NCI-H1105 (cell line): ENCODE results near the gene SMYD3.

ENCODE experiments used
- DNase-seq: peaks from one replicate; lab custom pipeline; 2025; lab: John Stamatoyannopoulos, UW

The SMYD3 gene

DNA sequence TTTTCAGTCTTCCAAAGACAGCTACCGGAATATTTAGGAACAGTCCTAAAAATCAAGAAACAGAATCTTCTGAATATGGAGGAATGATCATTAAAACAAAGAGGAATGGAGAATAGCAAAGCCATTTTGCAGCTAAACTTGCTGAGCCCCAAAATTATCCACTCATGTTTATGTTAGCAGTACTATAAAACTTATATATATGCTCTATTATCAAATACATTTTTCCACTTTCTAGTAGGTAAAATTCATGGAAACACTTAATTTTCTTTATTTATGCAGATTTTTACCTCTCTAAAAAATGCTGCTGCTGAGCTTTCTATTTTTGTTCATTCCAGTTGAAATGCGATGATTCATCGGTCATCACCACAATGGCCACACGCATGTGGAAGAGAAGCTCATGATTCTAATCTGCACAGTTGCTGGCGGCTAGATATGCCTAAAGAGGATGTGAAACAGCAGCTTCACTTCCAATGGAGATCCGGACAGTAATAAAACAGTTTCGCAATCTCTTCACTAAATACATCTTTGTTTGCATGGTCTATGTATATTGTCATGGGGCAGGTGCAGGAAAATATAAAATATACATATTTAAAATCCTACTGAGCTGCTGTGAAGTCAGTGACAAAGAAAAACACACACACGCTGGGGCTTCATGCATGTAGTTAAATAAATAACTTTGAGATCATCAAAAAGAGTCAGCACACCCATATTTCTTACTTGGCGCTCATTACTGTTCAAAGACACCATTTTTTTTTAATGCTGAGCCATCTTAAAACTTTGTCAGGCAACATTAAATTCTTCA lies 292.2 kb downstream of the SMYD3 start:
- no peak for DNase-seq

DNA sequence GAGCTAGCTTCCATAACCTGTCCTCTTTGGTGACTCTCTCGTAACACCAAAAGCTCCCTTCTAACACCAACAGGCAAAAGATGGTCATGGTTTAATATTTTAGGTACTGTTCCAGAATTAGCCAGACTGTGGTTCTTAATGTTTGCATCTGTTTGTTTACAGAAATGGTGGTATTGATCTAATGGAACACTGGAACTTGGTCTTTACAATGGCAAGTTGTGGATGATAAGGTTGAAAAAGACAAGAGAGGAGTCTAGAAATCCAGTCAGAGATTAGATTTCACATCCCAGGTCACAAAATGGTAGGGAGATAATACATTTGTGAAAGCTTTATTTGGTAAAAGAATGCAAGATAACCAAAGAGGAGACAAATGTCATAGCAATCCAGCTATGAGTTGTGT lies 293.1 kb downstream of the SMYD3 start:
- DNase-seq: no peak

DNA sequence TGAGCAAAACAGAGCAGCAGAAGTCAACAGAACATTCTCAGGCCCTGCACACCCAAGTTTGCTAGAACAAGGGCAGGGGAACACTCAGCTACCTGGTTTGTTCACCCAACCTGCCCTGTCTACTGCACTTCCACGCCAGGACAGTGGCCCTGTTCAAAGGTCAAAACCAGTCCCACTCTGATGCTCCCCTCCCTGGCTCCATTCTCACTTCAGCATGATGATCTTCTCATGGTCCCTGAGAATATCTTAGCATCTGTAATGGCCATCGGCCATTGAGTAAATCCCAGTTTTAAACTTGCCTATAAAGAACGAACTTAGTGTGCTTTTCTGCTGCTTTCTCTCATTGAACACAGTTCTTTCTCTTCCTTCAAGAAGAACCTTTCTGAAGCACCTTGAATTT lies 293.6 kb downstream of the SMYD3 start:
- DNase-seq: no peak

DNA sequence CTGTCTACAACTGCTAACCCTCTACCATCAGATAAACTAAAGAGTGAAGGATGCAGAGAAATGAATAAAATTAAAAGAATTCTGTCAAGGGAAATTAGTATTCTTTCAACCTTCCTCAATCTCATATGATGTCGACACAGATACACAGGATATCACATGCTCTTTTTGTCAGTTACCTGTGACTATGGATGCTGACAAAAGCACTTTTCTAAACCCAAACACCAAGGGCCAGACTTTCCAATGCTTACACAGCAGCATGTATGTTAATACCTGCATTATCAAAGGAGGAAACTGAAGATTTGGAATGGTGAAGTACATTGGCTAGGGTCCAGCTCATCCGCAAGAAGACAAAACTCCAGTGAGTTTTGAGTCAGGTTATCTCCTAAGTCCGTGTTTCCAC lies 294.0 kb downstream of the SMYD3 start:
- no peak for DNase-seq

DNA sequence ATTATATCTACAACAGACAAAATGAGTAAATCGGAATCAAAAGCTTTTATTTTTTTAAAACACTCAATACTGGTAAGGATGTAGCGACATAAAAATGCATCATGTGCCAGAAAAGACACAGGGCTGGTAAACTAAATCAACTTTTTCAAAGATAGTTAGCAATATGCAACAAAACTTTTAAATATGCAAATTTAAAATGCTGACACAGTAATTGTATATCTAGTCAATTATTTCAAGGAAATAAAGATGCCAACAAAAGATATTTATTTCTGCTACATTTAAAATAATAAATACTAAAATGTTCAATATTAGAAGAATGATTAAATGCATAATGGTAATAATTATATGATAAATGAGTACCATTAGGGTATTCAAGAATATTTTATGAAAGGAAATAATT lies 295.1 kb downstream of the SMYD3 start:
- no peak for DNase-seq

DNA sequence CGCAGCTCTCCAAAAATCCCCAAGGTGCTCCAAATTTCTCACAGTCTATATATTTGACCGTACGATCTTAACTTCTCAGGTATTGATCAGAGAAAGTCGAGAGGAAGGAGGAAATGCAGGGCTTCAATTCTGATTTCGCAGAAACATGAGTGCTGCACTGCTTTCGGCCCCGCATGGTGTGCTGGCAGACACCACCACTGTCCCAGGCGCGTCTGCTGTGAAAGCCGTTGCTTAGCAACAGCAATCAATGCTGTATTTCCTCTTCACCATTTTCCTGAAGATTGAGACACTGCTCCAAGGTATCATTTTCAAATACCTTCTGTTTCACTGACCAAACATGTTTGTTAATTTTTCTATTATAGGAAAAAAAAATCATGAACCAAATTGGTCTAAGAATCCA lies 296.3 kb downstream of the SMYD3 start:
- DNase-seq: peak; percentile 15

DNA sequence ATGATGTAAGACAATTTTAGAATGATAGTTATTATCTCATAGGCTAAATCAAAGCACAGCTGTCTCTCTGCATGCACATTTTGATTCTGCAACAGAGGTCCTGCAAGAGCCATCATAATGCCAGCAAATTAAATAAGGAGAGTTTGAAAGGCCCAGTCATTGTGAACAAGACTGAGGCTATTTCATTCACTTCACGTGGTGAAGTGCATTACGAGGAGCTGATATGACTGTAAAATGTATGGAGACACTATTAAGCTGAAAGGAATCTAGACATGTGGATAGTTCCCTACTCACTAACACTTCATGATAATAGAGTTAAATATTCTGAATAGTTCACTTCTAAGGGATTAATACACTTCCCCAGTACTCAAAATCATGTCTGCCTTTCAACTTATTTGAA lies 299.0 kb downstream of the SMYD3 start:
- no peak for DNase-seq

DNA sequence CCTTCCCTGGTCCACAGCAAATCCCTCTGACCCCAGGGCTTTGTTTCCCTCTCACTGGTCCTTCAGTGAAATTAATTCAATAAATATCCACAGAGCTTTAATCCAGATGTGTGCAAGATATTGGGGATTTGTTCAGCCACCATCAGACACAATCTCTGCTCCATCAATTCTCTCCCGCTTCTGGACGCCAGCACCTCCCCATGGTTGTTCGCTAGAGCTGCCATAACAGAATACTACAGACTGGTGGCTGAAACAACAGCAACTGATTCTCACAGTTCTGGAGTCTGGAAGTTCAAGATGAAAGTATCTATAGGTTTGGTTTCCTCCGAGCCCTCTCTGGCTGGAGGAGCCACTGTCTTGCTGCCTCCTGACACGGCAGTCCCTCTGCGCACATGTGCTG lies 303.9 kb downstream of the SMYD3 start:
- DNase-seq: no peak

DNA sequence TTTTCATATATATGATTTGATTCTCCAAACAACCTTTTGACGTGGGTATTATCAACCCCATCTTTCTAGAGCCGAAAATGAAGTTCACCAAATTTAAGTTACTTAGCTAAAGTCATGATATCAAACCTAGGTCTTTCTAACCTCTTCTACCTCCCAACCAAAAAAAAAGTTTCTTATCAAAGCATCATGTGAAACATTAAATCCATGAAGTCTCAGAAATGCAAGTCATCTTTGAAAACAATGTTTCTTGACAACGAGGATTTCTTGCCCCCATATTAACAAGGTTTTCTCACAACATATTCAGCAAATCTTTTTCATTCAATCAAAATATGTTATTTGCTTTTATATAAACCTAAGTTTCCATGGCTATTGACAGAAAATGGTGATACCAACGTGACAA lies 306.3 kb downstream of the SMYD3 start:
- DNase-seq: no peak

DNA sequence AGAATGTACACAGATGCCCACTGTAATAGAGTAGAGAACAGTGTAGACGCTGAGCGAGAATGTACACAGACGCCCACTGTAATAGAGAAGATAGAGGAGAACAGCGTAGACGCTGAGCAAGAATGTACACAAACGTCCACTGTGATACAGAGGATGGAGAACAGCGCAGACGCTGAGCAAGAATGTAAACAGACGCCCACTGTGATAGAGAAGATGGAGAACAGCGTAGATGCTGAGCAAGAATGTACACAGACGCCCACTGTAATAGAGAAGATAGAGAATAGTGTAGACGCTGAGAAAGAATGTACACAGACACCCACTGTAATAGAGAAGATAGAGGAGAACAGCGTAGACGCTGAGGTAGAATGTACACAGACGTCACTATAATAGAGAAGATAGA lies 306.9 kb downstream of the SMYD3 start:
- DNase-seq: no peak

DNA sequence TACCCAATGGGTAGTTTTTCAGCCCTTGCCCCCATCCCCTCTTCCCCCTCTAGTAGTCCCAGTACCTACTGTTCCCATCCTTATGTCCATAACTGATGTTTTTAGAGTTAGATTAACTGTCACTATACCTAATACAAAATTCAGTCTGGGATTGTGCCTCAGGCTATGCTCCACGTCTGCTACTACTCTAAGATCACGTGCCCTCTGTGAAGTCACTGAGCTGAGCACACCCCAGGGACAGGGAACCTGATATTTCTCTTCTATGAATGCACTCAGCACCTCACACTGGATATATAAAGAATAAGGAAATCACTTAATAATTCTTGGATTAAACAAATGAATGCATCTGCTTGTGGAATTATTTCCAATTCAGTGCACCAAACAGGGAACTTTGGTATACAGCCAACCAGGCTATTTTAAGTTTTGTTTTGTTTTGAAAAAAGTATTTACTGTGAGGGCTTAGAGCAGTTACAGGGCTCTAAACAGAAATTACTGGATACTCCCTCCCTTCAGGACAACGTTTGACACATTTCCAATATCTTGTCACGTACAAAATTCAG lies 307.9 kb downstream of the SMYD3 start:
- DNase-seq: no peak

DNA sequence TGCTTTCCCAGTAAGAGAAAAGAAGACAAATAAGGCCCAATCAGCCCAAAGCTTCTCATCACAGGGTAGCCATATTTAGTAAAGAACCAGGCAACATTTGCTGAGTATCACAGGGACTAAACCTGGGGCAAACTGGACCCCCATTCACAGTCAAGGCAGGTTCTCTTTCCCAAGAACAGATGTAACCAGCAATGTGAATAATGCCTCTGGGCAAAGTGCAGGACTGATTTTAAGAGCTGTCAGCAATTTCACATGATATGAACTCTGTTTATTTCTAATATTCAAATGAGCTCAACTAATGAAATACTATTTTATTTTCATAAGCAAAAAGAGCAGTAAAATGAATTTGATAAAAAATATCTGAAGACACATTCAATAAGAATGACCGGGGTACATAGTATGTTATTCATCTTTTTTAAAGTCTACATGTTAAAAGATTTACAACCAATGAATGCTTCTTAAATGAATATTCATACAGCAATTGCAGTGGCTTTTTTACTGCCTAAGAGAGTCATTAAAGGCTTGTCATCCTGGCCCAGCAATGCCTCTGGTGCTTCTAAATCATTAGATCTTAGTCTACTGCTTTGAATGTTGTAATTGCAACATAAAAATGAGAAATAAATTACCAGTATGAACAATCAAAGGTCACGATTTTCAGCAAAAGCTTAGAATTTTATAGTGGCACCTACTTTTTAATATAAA lies 308.8 kb downstream of the SMYD3 start:
- no peak for DNase-seq

DNA sequence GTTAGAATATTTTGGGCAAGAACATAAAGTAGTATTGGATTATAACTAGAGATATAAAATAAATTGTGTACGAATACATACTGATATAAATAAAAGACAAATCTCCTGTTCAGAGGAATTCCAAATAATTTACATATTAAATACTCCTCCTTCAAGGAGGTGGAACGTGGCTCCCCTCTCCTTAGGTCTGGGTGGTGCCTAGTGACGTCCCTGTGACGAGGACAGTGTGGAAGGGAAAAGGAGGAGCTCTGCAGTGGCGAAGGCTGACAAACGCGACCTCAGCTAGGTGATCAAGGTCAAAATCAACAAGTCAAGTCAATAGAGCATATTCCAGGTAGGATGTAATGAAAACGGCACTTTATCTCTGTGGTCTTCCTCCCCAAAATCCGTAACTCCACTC lies 310.0 kb downstream of the SMYD3 start:
- no peak for DNase-seq

DNA sequence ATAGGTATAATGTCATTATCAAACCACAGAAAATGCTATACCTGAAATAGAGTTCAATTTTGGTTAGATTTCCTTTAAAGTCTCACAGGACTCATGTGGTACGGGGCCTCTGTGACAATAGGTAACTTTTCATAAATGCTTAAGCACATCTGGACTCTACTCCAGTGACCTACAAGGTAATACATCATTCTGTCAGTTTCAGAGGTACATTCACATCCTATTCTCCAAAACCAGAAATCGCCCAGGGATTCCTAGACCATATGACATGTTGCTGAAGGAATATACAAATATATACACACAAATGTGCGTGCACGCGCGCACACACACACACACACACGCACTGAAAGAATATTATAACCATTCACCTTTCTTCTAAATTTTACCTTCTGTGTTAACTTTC lies 311.8 kb downstream of the SMYD3 start:
- DNase-seq: no peak

DNA sequence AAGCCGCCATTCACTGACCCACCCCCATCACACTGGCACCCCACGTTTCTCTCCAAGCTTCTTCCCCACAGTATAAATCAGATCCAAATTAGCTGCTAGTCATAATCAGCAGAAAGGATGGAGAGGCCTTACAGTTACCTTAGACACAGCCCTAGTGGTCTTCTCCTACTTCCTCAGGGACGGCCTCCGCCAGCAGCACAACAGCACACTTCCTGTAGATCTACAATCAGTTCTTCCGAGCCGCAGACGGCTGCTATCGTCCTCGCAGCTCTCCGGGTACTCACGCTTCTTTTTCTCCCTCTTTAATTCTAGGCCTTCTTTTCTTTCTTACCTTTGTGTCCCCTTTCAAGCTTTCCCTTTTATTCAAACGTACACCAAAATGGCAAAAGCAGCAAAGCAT lies 313.5 kb downstream of the SMYD3 start:
- no peak for DNase-seq

DNA sequence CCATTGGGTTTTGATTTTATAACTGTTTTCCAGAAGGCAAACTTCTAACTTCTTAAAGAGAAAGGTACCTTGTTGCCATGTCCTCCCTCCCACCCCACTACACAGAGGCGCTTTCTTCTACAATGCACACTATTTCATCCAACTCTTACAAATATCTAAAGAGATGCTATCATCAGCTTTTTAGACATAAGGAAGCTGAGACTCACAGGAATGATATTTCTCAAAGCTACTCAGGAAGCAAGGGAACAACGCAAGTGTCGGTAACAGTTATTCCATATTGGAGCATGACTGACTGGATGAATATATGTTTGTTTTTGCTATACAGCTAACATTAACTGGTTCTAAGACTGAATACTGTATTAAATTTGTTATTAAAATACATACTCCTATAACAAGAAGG lies 318.0 kb downstream of the SMYD3 start:
- DNase-seq: no peak

DNA sequence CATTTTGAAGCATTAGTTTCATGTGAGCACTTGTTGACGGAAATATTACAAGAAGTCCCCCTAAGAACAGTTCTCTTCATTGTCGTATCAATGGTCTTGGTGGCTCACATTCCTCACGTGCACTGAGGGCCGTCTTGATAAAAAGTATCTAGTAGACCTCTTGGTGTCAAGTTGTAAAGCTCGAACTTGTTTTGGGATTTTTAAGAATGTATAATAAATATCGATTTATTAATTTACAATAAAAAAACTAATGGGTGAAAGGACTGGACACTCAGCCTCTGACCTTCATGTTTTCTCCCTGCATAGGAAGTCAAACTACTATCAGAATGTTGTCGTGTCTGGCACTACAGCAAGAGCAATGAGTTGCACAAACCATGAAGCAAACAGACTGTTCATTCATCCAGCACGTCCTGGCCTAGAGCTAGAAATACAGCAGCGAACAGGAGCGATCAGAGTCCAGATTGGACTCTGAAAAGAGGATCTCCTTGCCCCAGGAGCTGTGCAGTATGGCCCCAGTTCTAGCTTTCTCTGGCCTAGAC lies 319.2 kb downstream of the SMYD3 start:
- DNase-seq: no peak

DNA sequence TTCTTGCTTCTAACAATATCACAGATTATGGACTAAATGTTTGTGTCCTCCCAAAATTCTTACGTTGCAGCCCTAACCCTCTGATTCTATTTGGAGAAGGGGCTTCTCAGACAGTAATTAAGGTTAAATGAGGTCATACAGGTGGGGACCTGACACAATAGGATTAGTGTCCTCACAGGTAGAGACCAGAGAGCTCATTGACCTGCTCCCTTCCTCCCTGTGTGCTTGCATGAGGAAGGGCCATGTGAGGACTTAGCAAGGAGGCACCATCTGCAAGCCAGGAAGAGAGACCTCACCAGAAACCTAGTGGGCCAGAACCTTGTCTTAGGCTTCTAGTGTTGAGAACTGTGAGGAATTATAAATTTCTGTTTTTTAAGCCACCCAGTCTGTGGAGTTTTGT lies 322.6 kb downstream of the SMYD3 start:
- DNase-seq: no peak

DNA sequence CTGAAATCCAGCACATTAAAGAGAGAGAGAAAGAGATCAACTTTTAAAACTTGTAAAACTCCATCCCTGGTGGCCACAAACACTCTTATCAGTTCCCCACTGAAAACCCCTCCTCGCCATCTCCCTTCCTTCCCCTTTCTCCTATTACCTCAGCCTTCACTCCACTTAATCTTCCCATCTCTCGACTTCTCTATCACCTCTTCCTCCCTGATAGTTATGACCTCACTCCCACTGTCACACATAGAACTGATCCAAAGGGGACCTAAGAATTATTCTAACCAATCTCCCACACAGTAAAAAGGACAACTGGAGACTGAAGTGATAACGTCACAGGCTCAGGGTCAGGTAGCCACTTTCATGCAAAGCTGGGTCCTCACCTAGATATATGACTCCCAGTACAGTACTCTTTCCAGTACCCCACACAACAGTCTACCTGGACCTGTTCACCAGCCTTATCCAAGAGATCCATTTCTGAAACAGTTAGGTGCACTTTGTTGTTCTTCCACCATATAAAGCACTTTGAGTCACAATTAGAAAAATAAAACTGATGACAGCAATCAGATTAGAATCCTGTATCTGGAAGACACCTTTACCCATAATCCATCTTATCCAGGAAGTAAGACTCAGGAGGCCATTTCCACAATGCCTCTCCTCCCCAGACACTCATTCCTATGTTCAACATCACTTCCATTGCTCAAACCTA lies 324.8 kb downstream of the SMYD3 start:
- no peak for DNase-seq

DNA sequence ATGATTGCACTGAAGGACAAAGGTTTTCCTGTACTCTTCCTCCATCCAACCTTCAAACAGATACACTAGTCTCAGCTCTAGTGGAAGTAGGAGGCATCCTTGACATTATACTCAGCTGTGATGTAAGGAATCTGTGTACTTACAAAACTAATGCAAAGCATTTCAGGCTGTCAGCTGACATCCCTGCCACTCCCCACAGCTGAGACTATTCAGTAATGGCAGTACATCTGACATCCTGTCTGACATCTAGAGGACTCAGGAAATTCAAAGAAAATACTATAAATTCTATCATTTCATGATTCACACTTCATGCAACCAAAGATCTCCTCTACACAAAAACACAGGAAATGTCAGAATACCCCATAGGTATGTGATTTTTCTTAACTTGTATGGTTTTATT lies 325.8 kb downstream of the SMYD3 start:
- DNase-seq: no peak

DNA sequence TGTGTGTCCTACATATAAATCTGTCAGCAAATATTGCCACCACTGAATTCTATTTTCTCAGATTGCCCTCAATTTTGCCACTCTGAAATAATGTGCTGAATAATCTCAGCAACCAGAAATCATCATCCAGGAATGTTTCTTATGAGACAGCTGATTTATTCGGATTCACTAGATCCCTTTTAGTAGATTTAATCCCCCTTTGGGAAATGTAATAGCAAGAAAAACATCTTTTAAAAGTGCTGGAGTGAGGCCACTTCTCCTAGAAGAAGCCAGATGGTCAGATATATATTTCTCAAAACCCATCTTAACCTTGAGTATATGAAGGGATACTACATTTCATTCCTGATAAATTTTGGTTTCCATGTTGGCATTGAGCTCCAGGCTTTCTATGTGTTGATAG lies 327.7 kb downstream of the SMYD3 start:
- DNase-seq: no peak

DNA sequence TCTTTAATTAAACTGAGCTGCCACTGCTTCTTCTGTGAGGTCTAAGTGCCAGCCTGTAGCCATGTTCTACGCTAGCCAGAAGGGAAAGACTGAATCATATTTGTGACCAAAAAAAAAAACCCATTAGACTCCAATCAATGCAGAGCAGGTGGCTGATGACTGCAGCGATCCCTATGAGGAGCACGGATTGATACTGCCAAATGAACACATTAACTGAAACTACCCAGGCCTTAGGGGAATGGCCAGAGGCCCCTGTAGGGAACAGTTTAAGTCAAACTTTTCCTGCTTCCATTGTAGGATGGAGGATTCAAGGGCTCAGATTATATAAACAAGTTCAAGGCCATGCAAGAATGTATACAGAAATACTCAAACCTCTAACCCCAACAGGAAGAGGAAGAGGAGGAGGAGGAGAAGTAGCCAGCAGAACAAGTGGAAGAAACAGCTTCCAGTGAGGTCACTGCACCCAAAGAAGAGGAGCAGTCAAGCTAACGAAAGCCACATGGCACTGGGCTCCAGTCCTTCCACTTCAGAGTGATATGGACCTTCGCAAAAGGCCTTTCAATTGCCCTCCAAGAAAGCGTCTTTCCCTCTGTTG lies 328.3 kb downstream of the SMYD3 start:
- no peak for DNase-seq
